ENCODE measurements around the gene GTPBP4. TPM values are rescaled to one million over a fixed set of nuclear protein-coding genes. Genes with fewer than 3 reads are reported as not detected.

GTPBP4 gene
- total and polyA plus RNA-seq, 2 of the 8 experiments (the other 6 are each of a cell fraction or from before 2014, with no cell fraction given): 16.9 to 98.1 TPM

DNA sequence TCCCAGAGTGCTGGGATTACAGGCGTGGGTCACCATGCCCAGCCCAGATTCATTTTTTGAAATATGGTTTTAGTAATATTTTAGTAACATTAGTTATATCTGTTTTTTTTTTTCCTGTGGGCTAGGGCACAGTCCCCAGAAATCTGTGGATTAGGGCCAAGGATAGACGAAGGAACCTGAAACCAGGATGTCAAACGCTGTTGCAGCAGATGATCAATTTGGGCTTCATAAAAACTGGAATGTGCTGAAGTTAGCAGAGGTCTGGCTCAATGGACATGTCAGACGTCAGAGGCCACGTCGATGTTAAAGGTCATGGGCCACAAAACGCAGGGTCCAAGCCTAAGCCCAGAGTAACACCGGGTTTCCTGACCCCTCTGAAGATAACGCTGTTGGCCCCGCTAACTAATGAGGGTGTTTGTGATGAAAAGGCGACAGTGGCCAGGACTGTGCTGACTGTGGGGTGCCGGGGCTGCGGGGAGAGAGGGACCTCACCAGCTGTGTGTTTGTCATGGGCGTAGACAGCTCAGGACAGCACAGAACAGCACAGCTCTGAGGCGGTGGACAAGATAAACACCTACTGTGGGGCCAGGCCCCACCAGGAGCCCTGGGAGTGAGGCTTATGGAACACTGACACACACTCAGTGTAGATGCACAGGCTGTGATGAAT is 23.8 kb upstream of the GTPBP4 start:
- no peaks in the 10 kb centered on the region for H3K36me3 ChIP-seq (ENCODE audit: control insufficient read depth in 2 of 4, insufficient read depth in 4 of 4, low read length in 3 of 4)
- peaks cover 0 to 2% of the 10 kb centered on the region in 2 experiments; a peak in 1 of 4 replicates for H3K9me3 ChIP-seq (ENCODE audit: insufficient read depth in 2 of 2, low read depth in 1 of 2, low read length in 1 of 2)
- H2AFZ ChIP-seq (ENCODE audit: low read length): no peak overlapping the region
- 0 out of 2 replicates have a peak overlapping the region, but pooled peaks have one; percentile 17 for H4K8ac ChIP-seq (ENCODE audit: extremely low read depth, insufficient read depth, low read length)
- H2BK12ac ChIP-seq (ENCODE audit: low read depth, low read length): no peak overlapping the region
- H3K27me3 ChIP-seq (replicated peaks in 1 of 4; ENCODE audit: control insufficient read depth in 3 of 4, extremely low read depth in 1 of 4, insufficient read depth in 3 of 4, low read length in 3 of 4): no peaks in the 10 kb centered on the region
- no peaks in the 10 kb centered on the region for H3K4me1 ChIP-seq (replicated peaks in 1 of 4; ENCODE audit: control insufficient read depth in 3 of 4, insufficient read depth in 4 of 4, low read length in 3 of 4)
- no peak overlapping the region for H3K56ac ChIP-seq (replicated peaks; ENCODE audit: insufficient read length, low read depth, low read length)
- no peak overlapping the region for H3K4ac ChIP-seq (replicated peaks; ENCODE audit: insufficient read length, low read depth, low read length)
- H3K4me2 ChIP-seq (ENCODE audit: insufficient read depth in 1 of 2, low read depth in 2 of 2, low read length in 2 of 2): no peak overlapping the region
- FAIRE-seq (no peak), DNase-seq (ENCODE audit: low read depth in 1 of 2, low spot score in 2 of 2) (no peak)
- H2BK20ac ChIP-seq (ENCODE audit: low read length): no peak overlapping the region
- no peaks in the 10 kb centered on the region for H4K20me1 ChIP-seq (replicated peaks in 1 of 2; ENCODE audit: control insufficient read depth in 1 of 2, insufficient read depth in 2 of 2, low read length in 2 of 2)
- no peak overlapping the region for H3K4me3 ChIP-seq (ENCODE audit: extremely low read depth in 1 of 4, insufficient read depth in 2 of 4, low read depth in 3 of 4, low read length in 4 of 4)
- WGBS, 2 experiments (ENCODE audit: extremely low coverage in 1 of 2, insufficient coverage in 1 of 2, insufficient read length in 1 of 2, insufficient replicate concordance in 2 of 2, low coverage in 1 of 2, low lambda C conversion rate in 2 of 2, missing lambda C conversion rate in 1 of 2): 90% methylated on average over 15 of the region's 15 CpGs; no CpG with 5 or more reads in 1 of the 2 experiments
- no peak overlapping the region for H2BK120ac ChIP-seq (replicated peaks; ENCODE audit: low read depth, low read length)
- POLR2A ChIA-PET (ENCODE audit: partially characterized antibody): no interaction called here
- no peak overlapping the region for H3K23ac ChIP-seq (ENCODE audit: insufficient read length)
- H2AK5ac ChIP-seq (ENCODE audit: low read depth, low read length): no peak overlapping the region
- H3K9ac ChIP-seq (replicated peaks in 1 of 4; ENCODE audit: extremely low read depth in 1 of 4, low read depth in 3 of 4, low read length in 3 of 4): no peak overlapping the region
- CTCF ChIA-PET (ENCODE audit: partially characterized antibody): interaction anchor here (0.6 kb wide), 1 partner anchor 31 kb away, joined by 3 read pairs; no protein-coding TSS in a partner anchor
- H3K79me2 ChIP-seq (ENCODE audit: control insufficient read depth in 1 of 2, insufficient read depth in 2 of 2, low read length in 2 of 2): no peaks in the 10 kb centered on the region
- H2BK15ac ChIP-seq (ENCODE audit: low read length): no peak overlapping the region
- H4K5ac ChIP-seq (ENCODE audit: insufficient read length, low read depth, low read length): no peak overlapping the region
- no peak overlapping the region for H3K14ac ChIP-seq (ENCODE audit: insufficient read length)
- H4K91ac ChIP-seq (replicated peaks; ENCODE audit: insufficient read length, low read length): no peak overlapping the region
- no peak overlapping the region for H3K18ac ChIP-seq (ENCODE audit: extremely low read depth, low read length)
- no peak overlapping the region for H3K27ac ChIP-seq (ENCODE audit: low read depth, low read length)
- H2BK5ac ChIP-seq (ENCODE audit: low read depth, low read length): no peak overlapping the region
- H3K23me2 ChIP-seq (ENCODE audit: low read depth, low read length): no peaks in the 10 kb centered on the region
- no peaks in the 10 kb centered on the region for H3K79me1 ChIP-seq (ENCODE audit: low read depth, low read length)
- TF ChIP-seq FOSL1 (IDR thresholded peaks at IDR 0.05; ENCODE audit: insufficient read depth, low read depth, low read length): no peak
- TF ChIP-seq SUZ12 (IDR thresholded peaks at IDR 0.05; ENCODE audit: low read length): no peak
- TF ChIP-seq EP300 (IDR thresholded peaks at IDR 0.05; ENCODE audit: borderline replicate concordance in 1 of 2, low read depth in 2 of 2, low read length in 2 of 2): no peak

Measured in H1 (cell line).